ENCODE results near the gene PTPRG. TPM values are rescaled to one million over a fixed set of nuclear protein-coding genes. Genes with fewer than 3 reads are reported as not detected.

The PTPRG gene
- total RNA-seq, 1 experiment from 2014 or later: 0.74 TPM

DNA sequence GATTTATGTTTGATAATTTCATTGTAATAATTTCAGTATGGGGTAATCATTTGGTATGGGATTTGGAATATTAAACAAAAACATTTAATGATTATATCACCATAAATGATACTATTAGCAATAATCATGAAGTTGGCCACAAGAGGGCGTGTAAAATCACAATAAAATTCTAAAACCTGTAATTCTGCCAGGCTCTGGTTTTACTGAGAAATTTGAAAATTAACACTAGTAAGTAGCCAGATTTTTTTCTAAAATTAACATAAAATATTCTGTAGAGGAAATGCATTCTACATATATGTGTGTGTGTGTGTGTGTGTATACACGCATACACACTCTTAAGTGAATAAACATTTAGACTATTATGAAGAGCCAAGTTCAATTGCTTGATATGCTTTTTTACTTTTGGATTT is 771.5 kb downstream of the PTPRG start:
- ChIA-PET POLR2A (no interaction called here), CTCF (no interaction called here)
- intact Hi-C loops (cut with micrococcal nuclease; ENCODE audit: unreplicated experiment): loop anchor here (1.0 to 10.0 kb wide), 2 partner anchors 128 to 227 kb away; no protein-coding TSS in a partner anchor
- DNase-seq (ENCODE audit: low read depth, low spot score) (no peak), ATAC-seq (no peak)
- no peak overlapping the region for H3K4me3 ChIP-seq (ENCODE audit: low read depth in 2 of 2, low read length in 2 of 2)
- no peak overlapping the region for H3K27ac ChIP-seq (ENCODE audit: low read length)
- no peak for TF ChIP-seq POLR2AphosphoS5 (IDR thresholded peaks at IDR 0.05; ENCODE audit: low read depth, low read length)
- TF ChIP-seq, protein P1, sequence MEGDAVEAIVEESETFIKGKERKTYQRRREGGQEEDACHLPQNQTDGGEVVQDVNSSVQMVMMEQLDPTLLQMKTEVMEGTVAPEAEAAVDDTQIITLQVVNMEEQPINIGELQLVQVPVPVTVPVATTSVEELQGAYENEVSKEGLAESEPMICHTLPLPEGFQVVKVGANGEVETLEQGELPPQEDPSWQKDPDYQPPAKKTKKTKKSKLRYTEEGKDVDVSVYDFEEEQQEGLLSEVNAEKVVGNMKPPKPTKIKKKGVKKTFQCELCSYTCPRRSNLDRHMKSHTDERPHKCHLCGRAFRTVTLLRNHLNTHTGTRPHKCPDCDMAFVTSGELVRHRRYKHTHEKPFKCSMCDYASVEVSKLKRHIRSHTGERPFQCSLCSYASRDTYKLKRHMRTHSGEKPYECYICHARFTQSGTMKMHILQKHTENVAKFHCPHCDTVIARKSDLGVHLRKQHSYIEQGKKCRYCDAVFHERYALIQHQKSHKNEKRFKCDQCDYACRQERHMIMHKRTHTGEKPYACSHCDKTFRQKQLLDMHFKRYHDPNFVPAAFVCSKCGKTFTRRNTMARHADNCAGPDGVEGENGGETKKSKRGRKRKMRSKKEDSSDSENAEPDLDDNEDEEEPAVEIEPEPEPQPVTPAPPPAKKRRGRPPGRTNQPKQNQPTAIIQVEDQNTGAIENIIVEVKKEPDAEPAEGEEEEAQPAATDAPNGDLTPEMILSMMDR (IDR thresholded peaks at IDR 0.05): peak; percentile 46; the same call in 1 of the 2 replicates
- H3K9me3 ChIP-seq (ENCODE audit: control insufficient read depth, insufficient read depth, low read depth, low read length): no peaks in the 10 kb centered on the region
- BruUV-seq (replicated peaks): no TSS peak
- H3K36me3 ChIP-seq (ENCODE audit: control insufficient read depth, insufficient read depth, low read length): no peaks in the 10 kb centered on the region; the same call in 1 of the 2 replicates
- in situ Hi-C loops (cut with HindIII; ENCODE audit: low pct_unique_long_range_greater_than_20kb, low sequenced_read_pairs): no loop called here
- H3K4me1 ChIP-seq (ENCODE audit: control insufficient read depth, insufficient read depth, low read length): no peaks in the 10 kb centered on the region
- no peaks in the 10 kb centered on the region for H3K27me3 ChIP-seq (ENCODE audit: control insufficient read depth, insufficient read depth, low read length)

DNA sequence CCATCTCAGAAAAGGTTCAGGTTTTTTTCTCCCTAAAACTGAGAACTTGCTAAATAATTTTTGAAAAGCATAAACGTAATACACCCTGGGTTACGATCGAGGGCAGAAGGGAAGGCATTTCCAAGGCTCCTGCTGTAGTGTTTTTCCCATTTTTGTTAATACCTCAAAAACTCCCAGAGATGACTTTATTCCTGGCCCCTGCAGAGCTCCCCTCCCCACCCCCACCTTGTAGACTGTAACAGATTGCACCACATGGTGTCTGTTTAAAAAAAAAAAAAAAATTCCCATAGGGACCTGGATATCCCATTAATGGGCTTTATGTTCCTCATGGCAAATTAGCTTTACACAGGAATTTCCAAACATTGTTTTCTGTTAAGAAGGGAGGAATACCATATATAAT is 773.8 kb downstream of the PTPRG start:
- no peaks in the 10 kb centered on the region for H3K9me3 ChIP-seq (ENCODE audit: control insufficient read depth, insufficient read depth, low read depth, low read length)
- POLR2A ChIA-PET: no interaction called here
- no peaks in the 10 kb centered on the region; the same call in 1 of the 2 replicates for H3K36me3 ChIP-seq (ENCODE audit: control insufficient read depth, insufficient read depth, low read length)
- no peaks in the 10 kb centered on the region for H3K4me1 ChIP-seq (ENCODE audit: control insufficient read depth, insufficient read depth, low read length)
- no peak for ATAC-seq
- intact Hi-C loops (cut with micrococcal nuclease; ENCODE audit: unreplicated experiment) (loop anchor here (10.0 kb wide), 1 partner anchor 130 kb away; no protein-coding TSS in a partner anchor), in situ Hi-C loops (cut with HindIII; ENCODE audit: low pct_unique_long_range_greater_than_20kb, low sequenced_read_pairs) (no loop called here)
- no peaks in the 10 kb centered on the region for H3K27me3 ChIP-seq (ENCODE audit: control insufficient read depth, insufficient read depth, low read length)
- H3K27ac ChIP-seq (ENCODE audit: low read length): no peak overlapping the region
- BruUV-seq (replicated peaks): no TSS peak
- no peak for DNase-seq (ENCODE audit: low read depth, low spot score)
- H3K4me3 ChIP-seq (ENCODE audit: low read depth in 2 of 2, low read length in 2 of 2): no peak overlapping the region
- CTCF ChIA-PET: no interaction called here
- TF ChIP-seq REST (IDR thresholded peaks at IDR 0.05; ENCODE audit: insufficient read depth in 1 of 2, low read depth in 2 of 2, low read length in 1 of 2): no peak

- in situ Hi-C loops (cut with HindIII; ENCODE audit: low pct_unique_long_range_greater_than_20kb, low sequenced_read_pairs): no loop called here
- Histone ChIP-seq H3K4me1 (ENCODE audit: control insufficient read depth, insufficient read depth, low read length) (no peaks in the 10 kb centered on the region), H3K27ac (ENCODE audit: low read length) (no peak overlapping the region), H3K9me3 (ENCODE audit: control insufficient read depth, insufficient read depth, low read depth, low read length) (no peaks in the 10 kb centered on the region), H3K4me3 (ENCODE audit: low read depth in 2 of 2, low read length in 2 of 2) (no peak overlapping the region), H3K36me3 (ENCODE audit: control insufficient read depth, insufficient read depth, low read length) (no peaks in the 10 kb centered on the region), H3K27me3 (ENCODE audit: control insufficient read depth, insufficient read depth, low read length) (no peaks in the 10 kb centered on the region)
- ATAC-seq: no peak
- ChIA-PET CTCF (no interaction called here), POLR2A (no interaction called here)
- no peak for TF ChIP-seq REST (IDR thresholded peaks at IDR 0.05; ENCODE audit: insufficient read depth in 1 of 2, low read depth in 2 of 2, low read length in 1 of 2)
- no peak for TF ChIP-seq POLR2AphosphoS5 (IDR thresholded peaks at IDR 0.05; ENCODE audit: low read depth, low read length)
- TF ChIP-seq, protein P1 (IDR thresholded peaks at IDR 0.05): no peak
- no peak for TF ChIP-seq TCF7L2 (IDR thresholded peaks at IDR 0.05; ENCODE audit: low read depth, low read length)
- no peak for TF ChIP-seq SIN3A (IDR thresholded peaks at IDR 0.05; ENCODE audit: borderline replicate concordance, insufficient read depth, low read depth, low read length)
- intact Hi-C loops (cut with micrococcal nuclease; ENCODE audit: unreplicated experiment): no loop called here
- no peak for DNase-seq (ENCODE audit: low read depth, low spot score)
- no TSS peak for BruUV-seq (replicated peaks)
Measured at GRCh38 chr3:62343755-62344154, 782.4 kb downstream of the PTPRG start.

Measured in Panc1 (cell line).